Measurements from ENCODE around the gene SLC7A4.

Gene SLC7A4

GRCh38 chr22:21025763-21026755, 6.3 kb downstream of the SLC7A4 start:
- no peak for DNase-seq (ENCODE audit: low spot score)
- in situ Hi-C loops (cut with MboI; ENCODE audit: low pct_unique_long_range_greater_than_20kb, low sequenced_read_pairs, unreplicated experiment): no loop called here
- no peak for TF ChIP-seq CTCF (IDR thresholded peaks at IDR 0.05; ENCODE audit: extremely low read depth, insufficient read depth, missing control alignments)

- no peak for DNase-seq (ENCODE audit: low spot score)
- no peak for TF ChIP-seq CTCF (IDR thresholded peaks at IDR 0.05; ENCODE audit: extremely low read depth, insufficient read depth, missing control alignments)
- in situ Hi-C loops (cut with MboI; ENCODE audit: low pct_unique_long_range_greater_than_20kb, low sequenced_read_pairs, unreplicated experiment): no loop called here
These were observed 7.1 kb downstream of the SLC7A4 start for GRCh38 chr22:21025266-21025665.

GRCh38 chr22:21022955-21023614, 9.3 kb downstream of the SLC7A4 start:
- TF ChIP-seq CTCF (IDR thresholded peaks at IDR 0.05; ENCODE audit: extremely low read depth, insufficient read depth, missing control alignments): peak; percentile 9
- no peak for DNase-seq (ENCODE audit: low spot score)
- in situ Hi-C loops (cut with MboI; ENCODE audit: low pct_unique_long_range_greater_than_20kb, low sequenced_read_pairs, unreplicated experiment): no loop called here

GRCh38 chr22:21022507-21022906, 9.9 kb downstream of the SLC7A4 start:
- no peak for DNase-seq (ENCODE audit: low spot score)

GRCh38 chr22:21020802-21021429, 11.4 kb downstream of the SLC7A4 start:
- DNase-seq (ENCODE audit: low spot score): peak; percentile 72
- in situ Hi-C loops (cut with MboI; ENCODE audit: low pct_unique_long_range_greater_than_20kb, low sequenced_read_pairs, unreplicated experiment): no loop called here
- peak; percentile 51 for TF ChIP-seq CTCF (IDR thresholded peaks at IDR 0.05; ENCODE audit: extremely low read depth, insufficient read depth, missing control alignments)

More at GRCh38 chr22:21022507-21022906, 9.9 kb downstream of the SLC7A4 start:
- in situ Hi-C loops (cut with MboI; ENCODE audit: low pct_unique_long_range_greater_than_20kb, low sequenced_read_pairs, unreplicated experiment): no loop called here
- no peak for TF ChIP-seq CTCF (IDR thresholded peaks at IDR 0.05; ENCODE audit: extremely low read depth, insufficient read depth, missing control alignments)

- in situ Hi-C loops (cut with MboI; ENCODE audit: low pct_unique_long_range_greater_than_20kb, low sequenced_read_pairs, unreplicated experiment): no loop called here
- no peak for DNase-seq (ENCODE audit: low spot score)
- TF ChIP-seq CTCF (IDR thresholded peaks at IDR 0.05; ENCODE audit: extremely low read depth, insufficient read depth, missing control alignments): no peak
These were observed 14.0 kb downstream of the SLC7A4 start for GRCh38 chr22:21018314-21018713.

All from GM13977 (cell line).